Adrenal gland (tissue), 12 donors: ENCODE data around the gene MRPS10. TPM values are rescaled to one million over a fixed set of nuclear protein-coding genes. Genes with fewer than 3 reads are reported as not detected.

Experiments used
- DNase-seq, 7 donors: peaks; one replicate each; pipeline ENCODE4 v3.0.0-alpha.2; 2019 to 2020
- H3K27ac ChIP-seq, 5 donors: fragments of 200-600 bp; sonication (generic) in 4 of 5; 1 replicate in 3 of 5; 2 replicates in 2 of 5; pipeline versions ENCODE4 v1.5.1 to v1.8.0; 2016 to 2020; ENCODE audit warnings: mild to moderate bottlenecking in 1 of 5
- H3K27me3 ChIP-seq: fragments of 200-600 bp; 2 replicates; pipeline ENCODE4 v1.8.0; 2021
- H3K36me3 ChIP-seq, 2 donors: fragments of 200-600 bp; replicated peaks in 1 of 2; 1 replicate in 1 of 2; 2 replicates in 1 of 2; pipeline versions ENCODE4 v1.5.1 to v1.8.0; 2018 to 2022
- H3K4me1 ChIP-seq, 2 donors: fragments of 200-600 bp; replicated peaks in 1 of 2; 1 replicate in 1 of 2; 2 replicates in 1 of 2; pipeline versions ENCODE4 v1.5.1 to v1.8.0; 2018 to 2021
- H3K4me3 ChIP-seq, 4 donors: fragments of 200-600 bp; sonication (generic) in 3 of 4; one replicate each; pipeline ENCODE4 v1.5.1; 2016 to 2018
- H3K9me3 ChIP-seq, 3 donors: fragments of 200-600 bp; sonication (generic) in 1 of 3; replicated peaks in 1 of 3; 1 replicate in 2 of 3; 2 replicates in 1 of 3; pipeline versions ENCODE4 v1.5.1 to v1.8.0; 2016 to 2021
- CTCF ChIP-seq, 6 experiments: fragments of 450-650 bp in 4 of 6; fragments of 200-600 bp in 2 of 6; sonication (generic) in 1 of 6; IDR thresholded peaks; 1 replicate in 5 of 6; 2 replicates in 1 of 6; pipeline versions ENCODE4 v1.5.1 to v1.8.0; 2016 to 2021; ENCODE audit warnings: antibody characterized with exemption in 6 of 6, mild to moderate bottlenecking in 2 of 6, moderate library complexity in 1 of 6
- POLR2A ChIP-seq, 2 donors: fragments of 450-650 bp; IDR thresholded peaks; one replicate each; pipeline ENCODE4 v1.6.1; 2017; ENCODE audit warnings: antibody characterized with exemption in 2 of 2, mild to moderate bottlenecking in 2 of 2, moderate library complexity in 1 of 2
- WGBS, 4 donors: extraction: QIAGEN DNeasy Blood & Tissue Kit in 2 of 4; methylation state at CpG; one replicate each; pipeline versions ENCODE4 v1.1.5 to v1.1.7; 2013 to 2017; 5-methylcytosine and 5-hydroxymethylcytosine counted together
- intact Hi-C, 2 donors: fragments of 100-400 bp; cut with DNase I; formaldehyde crosslinking; loops; one replicate each; pipeline versions ENCODE4 v1.14.1 to v1.15.0; 2022 to 2023
- polyA plus RNA-seq, 3 donors: library from polyadenylated mRNA; stranded (reverse); fragments of 200-250 nt in 2 of 3; fragments of 350-450 nt in 1 of 3; fragmentation: Illumina TruSeq in 1 of 3; extraction: RNeasy Lipid Tissue Mini Kit (QIAGEN cat#74804) in 1 of 3; gene quantifications; one replicate each; pipeline ENCODE4 v1.2.3, GENCODE V29; 2013 to 2014
- total RNA-seq, 9 donors: library from RNA; depleted of rRNA in 4 of 9; stranded (reverse); fragments of >200 nt in 4 of 9; fragments of 120-200 nt in 1 of 9; fragmentation: NEBNext Ultra II Directional in 1 of 9; extraction: Animal tissue kit (Norgen Biotek cat#: 25700) in 1 of 9; gene quantifications; one replicate each; pipeline versions ENCODE4 v1.1.0 to v1.2.4, GENCODE V29; 2013 to 2023
- donor health status: healthy with polysubstance abuse.
- donor health status: Bipolar disorder and iron deficiency.
- donor health status: DM: yes; HTN: yes; CAD: no.
- donor health status: DM: no; HTN: no; CAD: no.
- donor health status: DM: no; HTN: no; CAD: no.
- donor health status: DM: yes; HTN: yes; CAD: no.

Gene MRPS10
- total and polyA plus RNA-seq, 12 donors = 14.7 to 67.4 (median 34.0) TPM

GRCh38 chr6:42250274-42250931 is 32.7 kb upstream of the MRPS10 start:
- Histone ChIP-seq H3K27me3 (no peaks in the 10 kb centered on the region), H3K36me3 (peaks cover 0 to 12% of the 10 kb centered on the region in 2 donors), H3K9me3 (no peaks in the 10 kb centered on the region), H3K4me3 (no peak overlapping the region), H3K27ac (no peak overlapping the region), H3K4me1 (peaks cover 11 to 23% of the 10 kb centered on the region in 2 donors)
- TF ChIP-seq POLR2A (IDR thresholded peaks at IDR 0.05) (no peak), CTCF (IDR thresholded peaks at IDR 0.05) (no peak)
- intact Hi-C loops = no loop called here
- peak in 1 of 7 donors; percentile 6 for DNase-seq
- WGBS, 4 donors = 71 to 84% (median 83%) methylated on average over 10 of the region's 10 CpGs

GRCh38 chr6:42249279-42249678 is 31.6 kb upstream of the MRPS10 start:
- WGBS, 4 donors = 56 to 75% (median 67%) methylated on average over 3 of the region's 3 CpGs
- Histone ChIP-seq H3K27me3 (no peaks in the 10 kb centered on the region), H3K4me1 (peaks cover 11 to 23% of the 10 kb centered on the region in 2 donors), H3K9me3 (no peaks in the 10 kb centered on the region), H3K36me3 (peaks cover 0 to 8% of the 10 kb centered on the region in 2 donors), H3K4me3 (no peak overlapping the region), H3K27ac (no peak overlapping the region)
- TF ChIP-seq CTCF (IDR thresholded peaks at IDR 0.05) (no peak), POLR2A (IDR thresholded peaks at IDR 0.05) (no peak)
- peak in 1 of 7 donors; percentile 46 for DNase-seq
- intact Hi-C loops = no loop called here

GRCh38 chr6:42243046-42243445 is 25.4 kb upstream of the MRPS10 start:
- intact Hi-C loops = no loop called here
- peaks cover 0 to 27% of the 10 kb centered on the region in 2 donors for H3K36me3 ChIP-seq
- 93 to 96% (median 95%) methylated on average over 11 of the region's 11 CpGs for WGBS, 4 donors
- peaks cover 0 to 14% of the 10 kb centered on the region in 2 donors for H3K4me1 ChIP-seq
- no peak overlapping the region for H3K27ac ChIP-seq
- peak in 1 of 7 donors; percentile 46 for DNase-seq
- H3K27me3 ChIP-seq = no peaks in the 10 kb centered on the region
- no peaks in the 10 kb centered on the region for H3K9me3 ChIP-seq
- TF ChIP-seq POLR2A (IDR thresholded peaks at IDR 0.05) (no peak), CTCF (IDR thresholded peaks at IDR 0.05) (no peak)
- no peak overlapping the region for H3K4me3 ChIP-seq

- DNase-seq = peak in 1 of 7 donors; percentile 4
- TF ChIP-seq POLR2A (IDR thresholded peaks at IDR 0.05) (no peak), CTCF (IDR thresholded peaks at IDR 0.05) (no peak)
- peaks cover 4 to 25% of the 10 kb centered on the region in 2 donors for H3K4me1 ChIP-seq
- H3K9me3 ChIP-seq = no peaks in the 10 kb centered on the region
- intact Hi-C loops = no loop called here
- no peak overlapping the region for H3K27ac ChIP-seq
- H3K4me3 ChIP-seq = no peak overlapping the region
- WGBS, 4 donors = 91 to 95% (median 93%) methylated on average over 5 of the region's 5 CpGs
- no peaks in the 10 kb centered on the region for H3K27me3 ChIP-seq
- H3K36me3 ChIP-seq = peaks cover 0 to 27% of the 10 kb centered on the region in 2 donors
Measured at GRCh38 chr6:42241915-42242314, 24.3 kb upstream of the MRPS10 start.
